22Rv1 (cell line): ENCODE results near the gene NDUFS6.

Source experiments
- H3K27ac ChIP-seq: fragments of 450-650 bp; 2 replicates; pipeline ENCODE4 v1.5.1; 2017
- CTCF ChIP-seq: fragments of 450-650 bp; IDR thresholded peaks from 2 replicates; pipeline ENCODE4 v1.5.1; 2017; ENCODE audit warnings: mild to moderate bottlenecking
- ZFX ChIP-seq: fragments of 450-650 bp; IDR thresholded peaks from 2 replicates; pipeline ENCODE4 v1.6.1; 2017; ENCODE audit warnings: antibody characterized with exemption, borderline replicate concordance

Gene NDUFS6

GRCh38 chr5:1860949-1861348, 59.7 kb downstream of the NDUFS6 start:
- H3K27ac ChIP-seq = no peak overlapping the region
- TF ChIP-seq ZFX (no peak), CTCF (no peak)

- H3K27ac ChIP-seq = no peak overlapping the region
- TF ChIP-seq ZFX (no peak), CTCF (no peak)
Measured at GRCh38 chr5:1864896-1865440, 63.8 kb downstream of the NDUFS6 start.

GRCh38 chr5:1865486-1865885, 64.3 kb downstream of the NDUFS6 start:
- no peak overlapping the region for H3K27ac ChIP-seq
- TF ChIP-seq CTCF = no peak
- TF ChIP-seq ZFX = no peak
